ENCODE results near the gene SDC3.

DNA sequence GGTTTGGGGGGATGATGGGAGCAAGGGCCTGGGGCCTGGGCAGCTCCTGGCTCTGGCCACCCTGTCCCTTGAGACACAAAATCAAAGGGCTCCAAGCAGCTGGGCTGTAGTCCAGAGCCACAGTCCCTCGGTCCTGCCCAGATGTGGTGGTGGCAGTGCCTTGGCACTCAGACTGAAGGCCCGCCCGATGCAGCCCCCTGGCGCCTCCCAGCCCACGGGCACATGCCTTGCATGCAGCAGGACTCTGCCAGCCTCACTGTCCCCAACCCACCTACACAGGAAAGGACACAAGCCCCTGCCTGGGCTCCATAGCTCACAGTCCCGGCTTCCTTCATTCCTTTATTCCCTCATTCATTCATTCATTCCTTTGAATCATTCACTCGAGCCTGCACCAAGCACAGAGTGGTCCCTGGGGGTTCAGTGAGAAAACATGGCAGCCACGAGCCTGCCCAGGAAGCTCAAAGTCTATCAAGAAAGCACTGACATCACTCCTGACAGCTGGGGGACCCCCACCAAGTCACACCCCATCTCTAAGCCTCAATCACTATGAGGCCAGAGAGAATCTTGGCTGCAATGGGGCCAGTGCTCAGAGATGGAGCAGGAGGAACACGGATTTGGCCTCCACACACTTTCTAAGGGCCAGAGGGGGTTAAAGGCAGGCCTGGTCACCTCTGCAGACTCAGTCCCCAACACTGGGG, 5.8 kb downstream of the SDC3 start:
- TF ChIP-seq, protein P1, sequence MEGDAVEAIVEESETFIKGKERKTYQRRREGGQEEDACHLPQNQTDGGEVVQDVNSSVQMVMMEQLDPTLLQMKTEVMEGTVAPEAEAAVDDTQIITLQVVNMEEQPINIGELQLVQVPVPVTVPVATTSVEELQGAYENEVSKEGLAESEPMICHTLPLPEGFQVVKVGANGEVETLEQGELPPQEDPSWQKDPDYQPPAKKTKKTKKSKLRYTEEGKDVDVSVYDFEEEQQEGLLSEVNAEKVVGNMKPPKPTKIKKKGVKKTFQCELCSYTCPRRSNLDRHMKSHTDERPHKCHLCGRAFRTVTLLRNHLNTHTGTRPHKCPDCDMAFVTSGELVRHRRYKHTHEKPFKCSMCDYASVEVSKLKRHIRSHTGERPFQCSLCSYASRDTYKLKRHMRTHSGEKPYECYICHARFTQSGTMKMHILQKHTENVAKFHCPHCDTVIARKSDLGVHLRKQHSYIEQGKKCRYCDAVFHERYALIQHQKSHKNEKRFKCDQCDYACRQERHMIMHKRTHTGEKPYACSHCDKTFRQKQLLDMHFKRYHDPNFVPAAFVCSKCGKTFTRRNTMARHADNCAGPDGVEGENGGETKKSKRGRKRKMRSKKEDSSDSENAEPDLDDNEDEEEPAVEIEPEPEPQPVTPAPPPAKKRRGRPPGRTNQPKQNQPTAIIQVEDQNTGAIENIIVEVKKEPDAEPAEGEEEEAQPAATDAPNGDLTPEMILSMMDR (IDR thresholded peaks at IDR 0.05; ENCODE audit: low read depth, low read length), result no peak
- TF ChIP-seq EZH2phosphoT487 (IDR thresholded peaks at IDR 0.05; ENCODE audit: low read depth), result no peak

Data from OCI-LY3 (cell line).